AG04450 (cell line): ENCODE results near the gene COA5. TPM values are rescaled to one million over a fixed set of nuclear protein-coding genes. Genes with fewer than 3 reads are reported as not detected.

Source experiments
- CTCF ChIA-PET: fragments of 300-600, 350-600 bp; formaldehyde crosslinking; extraction: SDS; loops from one replicate; lab custom pipeline; 2022; ENCODE audit warnings: antibody characterized with exemption, inconsistent platforms; lab: Charles Lee
- POLR2A ChIA-PET: fragments of 350-600 bp; formaldehyde crosslinking; extraction: SDS; loops from one replicate; lab custom pipeline; 2021; ENCODE audit warnings: antibody characterized with exemption, inconsistent platforms; lab: Yijun Ruan, JAX
- DNase-seq: peaks from one replicate; pipeline ENCODE4 v3.0.0-alpha.2; 2011; ENCODE audit warnings: low read depth, low spot score
- H3K27ac ChIP-seq: one replicate; pipeline ENCODE4 v1.5.1; 2012; ENCODE audit warnings: low read depth, low read length, control low read depth
- H3K27me3 ChIP-seq: one replicate; pipeline ENCODE4 v1.6.0; 2012; ENCODE audit warnings: low read length; ENCODE audit not compliant: control insufficient read depth, insufficient read depth
- H3K4me3 ChIP-seq: 2 replicates; pipeline ENCODE4 v1.5.1; 2011; ENCODE audit warnings: mild to moderate bottlenecking, low read depth, low read length, control low read depth
- H3K9me3 ChIP-seq: 2 replicates; pipeline ENCODE4 v1.5.1; 2012; ENCODE audit warnings: low read length; ENCODE audit not compliant: control insufficient read depth, insufficient read depth
- polyA minus RNA-seq: library from RNA; depleted of rRNA, polyadenylated mRNA; stranded (reverse); fragments of >200 nt; gene quantifications from 2 replicates; pipeline ENCODE4 v1.2.3, GENCODE V29; 2011; rRNA and poly(A)+ RNA removed
- polyA plus RNA-seq: library from polyadenylated mRNA; depleted of rRNA; stranded (reverse); fragments of >200 nt; gene quantifications from 2 replicates; pipeline ENCODE4 v1.2.3, GENCODE V29; 2011; rRNA removed
- TF ChIP-seq, protein P1 (sequence below): IDR thresholded peaks from 2 replicates; pipeline ENCODE4 v1.5.1; 2011; ENCODE audit warnings: low read depth, low read length, control low read depth, inconsistent platforms

COA5 gene, protein sequence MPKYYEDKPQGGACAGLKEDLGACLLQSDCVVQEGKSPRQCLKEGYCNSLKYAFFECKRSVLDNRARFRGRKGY
- 20.5 and 27.4 TPM in 2 replicates for polyA plus RNA-seq
- polyA minus RNA-seq: 4.4 and 5.6 TPM in 2 replicates

DNA sequence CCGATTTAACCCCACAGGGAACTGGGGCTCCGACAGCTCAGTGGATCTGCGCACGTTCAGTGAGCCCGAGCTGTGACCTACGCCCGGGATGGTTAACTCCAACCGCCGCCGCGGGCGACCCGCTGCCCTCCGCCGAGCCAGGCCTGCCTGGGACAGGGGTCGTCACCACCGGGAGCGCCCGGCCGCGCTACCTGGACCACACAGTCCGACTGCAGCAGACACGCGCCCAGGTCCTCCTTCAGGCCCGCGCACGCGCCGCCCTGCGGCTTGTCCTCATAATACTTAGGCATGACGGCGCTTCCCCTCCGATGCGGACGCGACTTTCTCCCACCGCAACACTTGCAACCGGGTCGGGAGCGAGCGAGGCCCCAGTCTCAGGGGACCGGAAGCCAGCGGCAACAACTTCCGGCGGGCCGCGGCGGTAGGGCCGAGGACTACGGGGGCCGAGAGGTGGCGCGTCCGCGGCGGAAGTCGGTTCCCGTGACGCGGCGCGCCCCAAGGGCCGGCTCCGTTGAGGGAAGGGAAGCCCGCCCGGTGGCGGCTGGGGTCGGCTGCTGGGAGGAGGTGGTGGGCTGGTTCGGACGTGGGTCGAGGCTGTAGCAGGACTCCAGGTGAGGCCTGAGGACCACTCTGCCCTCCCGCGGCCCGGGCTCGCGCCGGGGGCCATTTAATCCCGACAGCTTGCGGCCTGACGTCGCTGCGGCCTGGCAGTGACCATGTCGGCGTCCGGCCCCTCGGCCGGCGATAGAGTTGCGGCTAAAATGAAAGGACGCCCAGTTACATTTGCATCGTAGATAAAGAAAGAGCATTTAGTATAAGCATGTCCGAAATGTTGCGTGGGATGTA, at the start of gene COA5, which contains the start of gene UNC50:
COA5 (minus strand) TSS at position 397 of the 846 bp plus-strand sequence; CDS start at position 290, 107 bp downstream.
UNC50 (plus strand) TSS at position 474 of the 846 bp plus-strand sequence. CDS start 1,171 bp downstream, outside the sequence.
- POLR2A ChIA-PET: interaction anchor here (1.2 kb wide), 1 partner anchor 48 kb away, joined by 3 read pairs; no protein-coding TSS in a partner anchor
- DNase-seq: peak; percentile 76
- peak within 1 kb of the TSS; percentile 90 for H3K4me3 ChIP-seq
- H3K27ac ChIP-seq: peak within 1 kb of the TSS; percentile 93
- H3K27me3 ChIP-seq: no peaks in the 10 kb centered on the region
- H3K9me3 ChIP-seq: no peaks in the 10 kb centered on the region
- TF ChIP-seq, protein P1, sequence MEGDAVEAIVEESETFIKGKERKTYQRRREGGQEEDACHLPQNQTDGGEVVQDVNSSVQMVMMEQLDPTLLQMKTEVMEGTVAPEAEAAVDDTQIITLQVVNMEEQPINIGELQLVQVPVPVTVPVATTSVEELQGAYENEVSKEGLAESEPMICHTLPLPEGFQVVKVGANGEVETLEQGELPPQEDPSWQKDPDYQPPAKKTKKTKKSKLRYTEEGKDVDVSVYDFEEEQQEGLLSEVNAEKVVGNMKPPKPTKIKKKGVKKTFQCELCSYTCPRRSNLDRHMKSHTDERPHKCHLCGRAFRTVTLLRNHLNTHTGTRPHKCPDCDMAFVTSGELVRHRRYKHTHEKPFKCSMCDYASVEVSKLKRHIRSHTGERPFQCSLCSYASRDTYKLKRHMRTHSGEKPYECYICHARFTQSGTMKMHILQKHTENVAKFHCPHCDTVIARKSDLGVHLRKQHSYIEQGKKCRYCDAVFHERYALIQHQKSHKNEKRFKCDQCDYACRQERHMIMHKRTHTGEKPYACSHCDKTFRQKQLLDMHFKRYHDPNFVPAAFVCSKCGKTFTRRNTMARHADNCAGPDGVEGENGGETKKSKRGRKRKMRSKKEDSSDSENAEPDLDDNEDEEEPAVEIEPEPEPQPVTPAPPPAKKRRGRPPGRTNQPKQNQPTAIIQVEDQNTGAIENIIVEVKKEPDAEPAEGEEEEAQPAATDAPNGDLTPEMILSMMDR: 0 out of 2 replicates have a peak, but pooled peaks have one; percentile 17
- CTCF ChIA-PET: interaction anchor here (0.7 to 1.7 kb wide), 2 partner anchors 37 to 195 kb away, joined by 3 to 5 read pairs; no protein-coding TSS in a partner anchor

DNA sequence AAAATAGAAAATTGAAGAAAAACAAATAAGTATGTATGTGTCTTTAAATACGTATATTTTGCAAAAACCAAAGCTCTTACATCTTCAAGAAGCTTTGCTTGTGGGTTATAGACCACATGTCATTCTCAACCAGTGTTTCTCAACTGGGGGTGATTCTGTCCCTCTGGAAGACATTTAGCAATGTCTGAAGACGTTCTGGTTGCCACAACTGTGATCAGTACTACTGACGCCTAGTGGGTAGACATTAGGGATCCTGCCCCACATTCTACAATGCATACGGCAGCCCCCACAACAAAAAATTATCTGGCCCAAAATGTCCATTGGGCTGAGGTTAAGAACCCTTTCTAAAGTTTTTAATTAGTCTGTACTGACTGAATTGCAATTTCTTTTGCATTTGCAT, 48.5 kb upstream of the COA5 start:
- CTCF ChIA-PET: interaction anchor here (2.3 kb wide), 1 partner anchor 8 kb away, joined by 7 read pairs; no protein-coding TSS in a partner anchor
- POLR2A ChIA-PET: no interaction called here
- H3K27ac ChIP-seq: no peak overlapping the region
- no peaks in the 10 kb centered on the region for H3K27me3 ChIP-seq
- no peak overlapping the region for H3K4me3 ChIP-seq
- H3K9me3 ChIP-seq: no peaks in the 10 kb centered on the region
- TF ChIP-seq, protein P1: no peak
- no peak for DNase-seq

DNA sequence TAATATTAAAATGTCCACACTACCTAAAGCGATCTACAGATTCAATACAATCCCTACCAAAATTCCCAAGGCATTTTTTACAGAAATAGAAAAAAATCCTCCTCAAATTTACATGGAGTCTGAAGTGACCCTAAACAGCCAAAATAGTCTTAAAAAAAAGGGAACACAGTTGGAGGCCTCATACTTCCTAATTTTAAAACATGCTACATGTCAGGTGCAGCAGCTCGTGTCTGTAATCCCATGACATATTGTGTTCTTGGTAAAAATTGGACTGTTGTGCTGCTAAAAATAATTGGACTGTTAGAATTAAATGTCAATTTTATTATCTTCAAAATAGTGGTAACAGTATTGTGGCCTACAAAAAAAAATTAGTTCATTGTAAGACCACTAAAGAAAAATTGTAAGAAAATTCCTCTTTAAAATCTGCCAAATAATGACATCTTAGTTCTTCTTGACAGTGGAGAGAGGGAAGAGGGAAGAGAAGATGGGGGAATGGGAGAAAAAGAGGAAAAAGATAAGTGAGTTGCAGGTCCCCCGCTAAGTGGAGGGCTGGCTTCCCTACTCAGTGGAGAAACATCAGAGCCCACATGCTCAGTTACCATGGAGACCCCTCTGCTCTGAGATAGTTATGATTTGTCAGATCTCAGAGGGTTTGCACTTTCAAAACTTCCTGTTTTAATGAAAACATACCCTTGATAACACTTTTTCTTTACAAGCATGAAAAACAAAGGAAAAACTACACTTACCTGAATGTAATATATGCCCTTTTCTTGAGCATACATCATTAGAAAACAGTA, 46.6 kb upstream of the COA5 start:
- Histone ChIP-seq H3K27me3 (no peaks in the 10 kb centered on the region), H3K27ac (no peak overlapping the region), H3K9me3 (no peaks in the 10 kb centered on the region), H3K4me3 (no peak overlapping the region)
- TF ChIP-seq, protein P1: no peak
- no peak for DNase-seq
- POLR2A ChIA-PET: no interaction called here
- CTCF ChIA-PET: no interaction called here

DNA sequence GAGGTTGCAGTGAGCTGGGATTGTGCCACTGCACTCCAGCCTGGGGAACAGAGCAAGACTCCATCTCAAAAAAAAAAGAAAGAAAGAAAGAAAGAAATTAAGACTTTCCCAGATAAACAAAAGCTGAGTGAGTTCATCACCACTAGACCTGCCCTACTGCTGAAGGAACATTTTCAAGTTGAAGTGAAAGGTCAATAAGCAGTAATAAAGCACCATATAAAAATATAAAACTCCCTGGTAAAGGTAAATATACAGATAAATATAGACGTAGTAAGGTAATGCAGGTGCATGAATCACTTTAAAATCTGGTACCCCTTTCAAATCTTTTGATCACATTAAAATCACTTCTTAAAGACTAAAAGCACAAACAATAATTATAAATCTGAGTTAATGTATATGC, 42.7 kb upstream of the COA5 start:
- TF ChIP-seq, protein P1: no peak
- ChIA-PET CTCF (interaction anchor here (1.0 to 1.2 kb wide), 2 partner anchors 35 to 415 kb away, joined by 3 to 10 read pairs; no protein-coding TSS in a partner anchor), POLR2A (no interaction called here)
- no peaks in the 10 kb centered on the region for H3K27me3 ChIP-seq
- no peak for DNase-seq
- H3K27ac ChIP-seq: no peak overlapping the region
- H3K4me3 ChIP-seq: no peak overlapping the region
- H3K9me3 ChIP-seq: no peaks in the 10 kb centered on the region
